ENCODE data around the gene ARHGEF3.

DNA sequence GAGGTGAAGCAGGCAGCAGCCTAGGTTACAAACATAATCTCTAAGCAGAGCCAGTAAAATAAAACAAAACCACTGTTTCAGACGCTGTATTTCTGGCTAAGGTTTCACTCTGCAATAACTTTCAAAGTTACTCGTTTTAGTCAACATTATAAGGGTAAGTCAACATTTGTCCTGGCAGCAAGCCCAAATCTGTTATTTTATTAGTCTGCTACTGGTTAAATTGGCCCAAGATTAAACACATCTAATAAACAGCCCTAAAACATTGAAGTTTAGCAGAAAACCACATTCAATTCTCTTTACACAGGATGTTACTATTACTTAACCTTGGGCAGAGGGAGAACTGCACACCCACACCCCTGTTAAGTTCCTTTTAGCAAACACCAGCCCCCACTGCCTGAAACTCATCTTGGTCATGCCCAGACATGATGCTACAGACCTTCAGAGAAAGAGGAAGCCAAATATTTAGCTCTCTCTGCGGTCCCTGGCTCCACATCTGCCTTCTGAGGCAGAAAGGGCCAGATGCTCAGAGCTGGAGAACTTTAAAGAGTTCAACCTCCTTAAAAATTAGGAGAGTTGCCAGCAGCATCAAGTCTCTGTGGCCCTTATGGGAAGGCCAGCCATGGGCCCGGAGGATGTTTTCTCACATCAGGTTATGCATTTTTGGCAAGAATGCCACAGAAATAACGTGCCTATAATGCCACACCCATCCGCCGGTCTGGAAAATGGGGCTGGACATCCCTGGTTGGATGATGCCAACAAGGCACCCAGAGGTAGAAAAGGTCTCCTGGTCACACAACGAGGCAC, 17.9 kb downstream of the ARHGEF3 start:
- TF ChIP-seq, protein P1, sequence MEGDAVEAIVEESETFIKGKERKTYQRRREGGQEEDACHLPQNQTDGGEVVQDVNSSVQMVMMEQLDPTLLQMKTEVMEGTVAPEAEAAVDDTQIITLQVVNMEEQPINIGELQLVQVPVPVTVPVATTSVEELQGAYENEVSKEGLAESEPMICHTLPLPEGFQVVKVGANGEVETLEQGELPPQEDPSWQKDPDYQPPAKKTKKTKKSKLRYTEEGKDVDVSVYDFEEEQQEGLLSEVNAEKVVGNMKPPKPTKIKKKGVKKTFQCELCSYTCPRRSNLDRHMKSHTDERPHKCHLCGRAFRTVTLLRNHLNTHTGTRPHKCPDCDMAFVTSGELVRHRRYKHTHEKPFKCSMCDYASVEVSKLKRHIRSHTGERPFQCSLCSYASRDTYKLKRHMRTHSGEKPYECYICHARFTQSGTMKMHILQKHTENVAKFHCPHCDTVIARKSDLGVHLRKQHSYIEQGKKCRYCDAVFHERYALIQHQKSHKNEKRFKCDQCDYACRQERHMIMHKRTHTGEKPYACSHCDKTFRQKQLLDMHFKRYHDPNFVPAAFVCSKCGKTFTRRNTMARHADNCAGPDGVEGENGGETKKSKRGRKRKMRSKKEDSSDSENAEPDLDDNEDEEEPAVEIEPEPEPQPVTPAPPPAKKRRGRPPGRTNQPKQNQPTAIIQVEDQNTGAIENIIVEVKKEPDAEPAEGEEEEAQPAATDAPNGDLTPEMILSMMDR (IDR thresholded peaks at IDR 0.05) = no peak
- TF ChIP-seq POLR2A (IDR thresholded peaks at IDR 0.05) = no peak

Measured in lower leg skin (tissue), 3 donors.